GM20000 (cell line): ENCODE results near the gene PIGO.

ENCODE experiments used
- DNase-seq: peaks from one replicate; pipeline ENCODE4 v3.0.0; 2012; ENCODE audit warnings: low spot score
- CTCF ChIP-seq: IDR thresholded peaks from 2 replicates; pipeline ENCODE4 v1.5.1; 2012; ENCODE audit warnings: mild to moderate bottlenecking, control low read depth; ENCODE audit errors: extremely low read depth, missing control alignments

PIGO gene

GRCh38 chr9:35054185-35054835 lies 42.1 kb downstream of the PIGO start:
- no peak for DNase-seq
- no peak for TF ChIP-seq CTCF

GRCh38 chr9:35051069-35051967 lies 45.1 kb downstream of the PIGO start:
- peak; percentile 52 for TF ChIP-seq CTCF
- peak; percentile 61 for DNase-seq

GRCh38 chr9:35048511-35048910 lies 47.9 kb downstream of the PIGO start:
- DNase-seq = no peak
- TF ChIP-seq CTCF = no peak

GRCh38 chr9:35044071-35044470 lies 52.3 kb downstream of the PIGO start:
- TF ChIP-seq CTCF = no peak
- no peak for DNase-seq

- no peak for DNase-seq
- no peak for TF ChIP-seq CTCF
Measured at GRCh38 chr9:35042891-35043545, 53.4 kb downstream of the PIGO start.

- DNase-seq = no peak
- TF ChIP-seq CTCF = no peak
Measured at GRCh38 chr9:35042081-35042604, 54.2 kb downstream of the PIGO start.
